Measurements from ENCODE around the gene TMEM86B. TPM values are rescaled to one million over a fixed set of nuclear protein-coding genes. Genes with fewer than 3 reads are reported as not detected.

Gene TMEM86B
- total and polyA plus RNA-seq, 3 donors from 2014 or later = 12.8 to 13.9 (median 13.4) TPM

- intact Hi-C loops (cut with DNase I; ENCODE audit: low total_unique reads) = no loop called here
- Histone ChIP-seq H3K4me1 (peaks cover 8% of the 10 kb centered on the region), H3K27me3 (no peaks in the 10 kb centered on the region), H3K4me3 (no peak overlapping the region), H3K9me3 (no peaks in the 10 kb centered on the region), H3K27ac (no peak overlapping the region), H3K36me3 (ENCODE audit: low read depth, missing control alignments) (no peaks in the 10 kb centered on the region)
- no peak for TF ChIP-seq POLR2A (IDR thresholded peaks at IDR 0.05)
- TF ChIP-seq, protein P1, sequence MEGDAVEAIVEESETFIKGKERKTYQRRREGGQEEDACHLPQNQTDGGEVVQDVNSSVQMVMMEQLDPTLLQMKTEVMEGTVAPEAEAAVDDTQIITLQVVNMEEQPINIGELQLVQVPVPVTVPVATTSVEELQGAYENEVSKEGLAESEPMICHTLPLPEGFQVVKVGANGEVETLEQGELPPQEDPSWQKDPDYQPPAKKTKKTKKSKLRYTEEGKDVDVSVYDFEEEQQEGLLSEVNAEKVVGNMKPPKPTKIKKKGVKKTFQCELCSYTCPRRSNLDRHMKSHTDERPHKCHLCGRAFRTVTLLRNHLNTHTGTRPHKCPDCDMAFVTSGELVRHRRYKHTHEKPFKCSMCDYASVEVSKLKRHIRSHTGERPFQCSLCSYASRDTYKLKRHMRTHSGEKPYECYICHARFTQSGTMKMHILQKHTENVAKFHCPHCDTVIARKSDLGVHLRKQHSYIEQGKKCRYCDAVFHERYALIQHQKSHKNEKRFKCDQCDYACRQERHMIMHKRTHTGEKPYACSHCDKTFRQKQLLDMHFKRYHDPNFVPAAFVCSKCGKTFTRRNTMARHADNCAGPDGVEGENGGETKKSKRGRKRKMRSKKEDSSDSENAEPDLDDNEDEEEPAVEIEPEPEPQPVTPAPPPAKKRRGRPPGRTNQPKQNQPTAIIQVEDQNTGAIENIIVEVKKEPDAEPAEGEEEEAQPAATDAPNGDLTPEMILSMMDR (IDR thresholded peaks at IDR 0.05) = no peak
- no peak for DNase-seq
- 25 to 52% methylated on average over 3 to 10 of the region's 10 CpGs for WGBS, 2 donors
These were observed 19.1 kb upstream of the TMEM86B start for GRCh38 chr19:55247621-55248099.

DNA sequence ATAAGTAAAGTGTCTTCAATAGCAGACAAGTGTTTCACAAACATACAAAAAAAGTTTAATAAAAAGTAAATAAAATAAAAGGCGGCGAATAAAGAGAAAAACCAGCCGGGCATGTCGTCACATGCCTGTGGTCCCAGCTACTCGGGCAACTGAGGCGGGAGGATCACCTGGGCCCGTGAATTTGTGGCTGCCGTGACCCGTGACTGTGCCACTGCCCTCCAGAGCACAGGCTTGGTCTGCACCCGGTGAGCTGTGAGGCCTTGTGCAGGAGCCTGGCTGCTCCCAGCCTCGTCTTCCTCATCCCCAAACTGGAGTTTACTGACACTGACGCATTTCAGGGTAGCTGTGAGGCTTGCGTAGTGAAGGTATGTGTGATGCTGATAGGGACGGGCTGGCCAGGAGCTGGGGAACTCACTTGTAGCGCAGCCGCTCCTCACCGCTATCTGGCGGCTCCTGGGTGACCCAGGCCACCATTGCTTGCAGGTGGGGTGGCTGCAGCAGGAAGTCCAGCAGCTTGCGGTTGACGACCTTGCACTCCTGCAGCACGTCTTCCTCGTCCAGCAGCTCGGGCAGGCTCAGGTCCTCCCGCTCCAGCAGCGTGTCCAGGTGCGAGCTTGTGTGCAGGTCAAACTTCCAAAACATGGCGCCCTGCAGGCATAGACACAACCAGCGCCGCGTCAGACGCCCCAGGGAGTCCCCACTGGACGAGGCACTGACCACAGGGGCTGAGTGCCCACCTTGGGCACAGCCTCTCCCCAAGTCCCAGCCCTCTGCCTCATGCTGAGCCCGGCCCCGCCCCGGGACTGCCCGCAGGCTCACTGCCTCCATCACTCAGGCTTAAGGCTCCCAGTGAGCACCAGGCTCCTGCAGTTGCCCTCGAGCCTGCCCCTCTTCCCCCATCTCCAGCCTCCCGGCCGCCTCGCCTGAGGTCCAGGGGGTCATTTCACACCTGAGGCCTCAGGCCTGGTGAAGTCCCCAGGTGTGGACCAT lies 18.2 kb upstream of the TMEM86B start:
- 90 to 95% methylated on average over 19 to 40 of the region's 40 CpGs for WGBS, 2 donors
- Histone ChIP-seq H3K36me3 (ENCODE audit: low read depth, missing control alignments) (no peaks in the 10 kb centered on the region), H3K9me3 (no peaks in the 10 kb centered on the region), H3K4me3 (no peak overlapping the region), H3K27ac (no peak overlapping the region), H3K27me3 (no peaks in the 10 kb centered on the region), H3K4me1 (peaks cover 8% of the 10 kb centered on the region)
- TF ChIP-seq, protein P1 (IDR thresholded peaks at IDR 0.05) = no peak
- no peak for TF ChIP-seq POLR2A (IDR thresholded peaks at IDR 0.05)
- intact Hi-C loops (cut with DNase I; ENCODE audit: low total_unique reads) = no loop called here
- DNase-seq = no peak

DNA sequence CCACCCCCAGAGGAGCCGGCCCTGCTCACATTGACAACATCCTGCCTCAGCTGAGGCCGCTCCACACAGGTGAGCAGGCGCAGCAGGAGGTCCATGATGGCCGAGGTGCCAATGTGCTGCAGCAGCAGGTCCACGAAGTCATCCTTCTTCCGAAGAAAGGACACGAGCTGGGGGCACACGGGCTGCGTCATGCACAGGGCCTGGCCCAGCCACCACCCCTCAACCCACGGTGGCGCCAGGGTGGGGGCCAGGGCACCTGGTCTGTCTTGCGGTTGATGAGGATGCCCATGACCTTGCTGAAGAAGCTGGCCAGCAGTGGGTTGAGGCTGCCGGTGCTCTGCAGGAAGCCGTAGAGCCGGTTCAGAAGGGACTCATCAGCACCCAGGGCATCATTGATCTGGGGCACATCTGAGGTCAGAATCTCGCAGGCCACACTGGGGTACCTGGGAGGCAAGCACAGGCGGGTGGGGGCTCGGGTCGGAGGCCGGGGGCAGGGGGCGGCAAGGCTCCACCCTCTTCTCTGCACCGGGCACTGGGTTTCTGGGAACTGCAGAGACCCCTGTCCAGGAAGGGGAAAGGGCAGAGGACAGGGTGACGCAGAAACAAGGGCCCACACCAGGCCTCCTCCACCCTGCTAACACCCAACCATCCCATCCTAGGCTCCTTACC lies 16.8 kb upstream of the TMEM86B start:
- peaks cover 8% of the 10 kb centered on the region for H3K4me1 ChIP-seq
- DNase-seq = no peak
- no peaks in the 10 kb centered on the region for H3K9me3 ChIP-seq
- intact Hi-C loops (cut with DNase I; ENCODE audit: low total_unique reads) = no loop called here
- 94 to 96% methylated on average over 4 to 23 of the region's 23 CpGs for WGBS, 2 donors
- no peak overlapping the region for H3K4me3 ChIP-seq
- TF ChIP-seq, protein P1 (IDR thresholded peaks at IDR 0.05) = no peak
- no peak for TF ChIP-seq POLR2A (IDR thresholded peaks at IDR 0.05)
- H3K27ac ChIP-seq = no peak overlapping the region
- no peaks in the 10 kb centered on the region for H3K36me3 ChIP-seq (ENCODE audit: low read depth, missing control alignments)
- no peaks in the 10 kb centered on the region for H3K27me3 ChIP-seq

- H3K4me1 ChIP-seq = peaks cover 8% of the 10 kb centered on the region
These were observed 15.6 kb upstream of the TMEM86B start for GRCh38 chr19:55244004-55244680.

More at GRCh38 chr19:55244004-55244680, 15.6 kb upstream of the TMEM86B start:
- TF ChIP-seq, protein P1 (IDR thresholded peaks at IDR 0.05) = no peak
- no peak for TF ChIP-seq POLR2A (IDR thresholded peaks at IDR 0.05)
- intact Hi-C loops (cut with DNase I; ENCODE audit: low total_unique reads) = no loop called here
- Histone ChIP-seq H3K27me3 (no peaks in the 10 kb centered on the region), H3K4me3 (no peak overlapping the region), H3K9me3 (no peaks in the 10 kb centered on the region), H3K36me3 (ENCODE audit: low read depth, missing control alignments) (no peaks in the 10 kb centered on the region), H3K27ac (no peak overlapping the region)
- no peak for DNase-seq
- WGBS, 2 donors = 90% methylated on average over 12 of the region's 12 CpGs

Measured in testis (tissue), 3 donors.